Upper lobe of left lung (tissue), 4 donors: ENCODE measurements around the gene ABR.

Experiments
- CTCF ChIP-seq, 6 experiments: fragments of 450-650 bp in 4 of 6; fragments of 200-600 bp in 2 of 6; sonication (generic) in 2 of 6; IDR thresholded peaks; one replicate each; pipeline ENCODE4 v1.5.1; 2016 to 2019; ENCODE audit warnings: antibody characterized with exemption in 6 of 6
- EP300 ChIP-seq, 4 donors: sonication (generic); formaldehyde crosslinking; IDR thresholded peaks; one replicate each; pipeline ENCODE4 v1.5.1; 2017; ENCODE audit warnings: antibody characterized with exemption in 4 of 4, control low read depth in 2 of 4

DNA sequence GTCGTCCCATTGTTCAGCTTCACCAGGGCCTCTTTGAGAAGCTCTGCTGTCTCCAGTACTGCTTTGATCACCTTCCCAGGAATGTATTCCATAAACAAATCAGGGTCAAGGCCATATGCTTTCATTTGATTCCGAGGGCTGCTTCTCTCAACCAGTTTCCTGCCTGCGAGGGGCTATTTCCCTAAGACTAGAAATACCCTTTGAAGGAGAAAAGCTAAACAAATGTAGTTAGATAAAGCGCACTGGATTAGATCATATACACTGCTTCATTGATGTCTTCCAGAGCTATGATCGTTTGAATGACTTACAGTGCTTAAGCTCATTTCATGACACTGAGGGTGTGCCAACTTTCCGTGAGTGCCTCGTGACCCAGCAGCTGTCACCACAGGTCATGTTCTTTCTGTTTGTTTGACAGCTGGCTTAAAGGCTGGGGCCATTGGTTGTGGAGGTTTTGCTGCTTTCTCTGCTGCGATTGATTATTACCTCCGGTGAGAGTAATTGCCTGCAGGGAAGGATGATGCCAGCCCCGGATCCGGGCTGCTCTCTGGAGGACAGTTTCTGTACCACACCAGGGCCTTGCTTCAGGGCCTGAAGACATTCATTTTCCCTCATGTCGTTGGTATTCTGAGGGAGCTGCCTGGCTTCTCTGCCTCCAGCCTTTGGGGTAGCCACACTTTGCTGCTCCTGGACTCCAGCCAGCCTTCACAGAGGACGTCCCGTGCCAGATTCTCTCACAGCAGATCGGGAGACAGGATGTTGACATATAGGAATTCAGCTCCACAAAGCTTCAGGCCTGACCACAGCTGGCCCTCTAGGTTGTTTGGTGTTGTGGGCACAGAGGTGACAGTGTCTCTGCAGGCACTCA lies 179.0 kb downstream of the ABR start:
- TF ChIP-seq CTCF (IDR thresholded peaks at IDR 0.05) (no peak), EP300 (IDR thresholded peaks at IDR 0.05) (peak in 2 of 4 donors; percentile 27 to 58)
